Uterus (tissue), 2 donors: ENCODE measurements around the gene AHCYL1.

Source experiments
- CTCF ChIP-seq, 4 experiments: fragments of 200-600 bp in 2 of 4; fragments of 450-650 bp in 2 of 4; sonication (generic) in 2 of 4; IDR thresholded peaks; one replicate each; pipeline ENCODE4 v1.5.1; 2016 to 2019; ENCODE audit warnings: antibody characterized with exemption in 4 of 4, mild to moderate bottlenecking in 2 of 4, moderate library complexity in 1 of 4
- POLR2A ChIP-seq, 2 donors: fragments of 450-650 bp; IDR thresholded peaks; one replicate each; pipeline ENCODE4 v1.6.1; 2016; ENCODE audit warnings: antibody characterized with exemption in 2 of 2, mild to moderate bottlenecking in 1 of 2, moderate library complexity in 1 of 2

DNA sequence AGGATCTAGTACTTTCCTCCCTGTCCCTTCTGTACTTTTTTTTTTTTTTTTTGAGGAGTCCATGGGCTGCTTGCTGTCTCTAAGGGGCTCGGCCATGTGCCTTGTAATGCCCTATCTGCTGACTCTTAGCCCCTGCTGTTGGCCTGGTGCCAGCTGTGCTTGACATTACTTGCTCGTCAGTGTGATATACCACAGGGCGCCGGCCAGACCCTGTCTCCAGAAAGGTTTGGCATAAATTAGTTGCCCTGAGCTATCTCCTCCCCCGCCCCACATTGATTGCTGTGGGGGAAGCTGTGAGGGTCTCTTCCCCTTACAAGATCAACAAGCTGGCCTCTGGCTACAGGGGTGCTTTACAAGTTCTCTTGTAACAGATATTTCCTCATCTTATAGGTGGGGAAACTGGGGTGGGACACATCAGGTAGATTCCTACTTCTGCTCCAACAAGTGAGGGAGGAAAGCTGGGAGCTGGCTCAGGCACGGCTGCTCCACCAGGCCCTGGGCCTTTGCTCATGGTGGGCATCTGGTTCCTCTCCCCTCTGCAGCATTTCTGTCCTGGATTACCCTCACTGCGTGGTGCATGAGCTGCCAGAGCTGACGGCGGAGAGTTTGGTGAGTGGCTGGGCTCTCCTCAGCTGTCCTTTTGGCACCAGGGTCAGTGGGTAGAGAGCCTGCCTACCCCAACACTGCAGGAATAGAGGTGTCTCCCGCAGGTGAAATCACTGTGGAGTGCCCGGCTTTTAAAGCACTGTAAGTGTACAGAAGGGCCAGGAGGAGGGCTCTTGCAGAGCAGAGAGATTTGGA lies 65.4 kb downstream of the AHCYL1 start:
- no peak for TF ChIP-seq CTCF (IDR thresholded peaks at IDR 0.05)
- TF ChIP-seq POLR2A (IDR thresholded peaks at IDR 0.05): no peak
